Frontal cortex (tissue), 4 donors: ENCODE results near the gene RPL27. TPM values are rescaled to one million over a fixed set of nuclear protein-coding genes. Genes with fewer than 3 reads are reported as not detected.
"Not testable (repeated sequence)": the region's sequence is repeated elsewhere in the genome, so short reads cannot be mapped to it uniquely, and the experiment has no call there.

Experiments used
- DNase-seq, 2 donors: peaks; one replicate each; pipeline ENCODE4 v3.0.0; 2012; ENCODE audit warnings: low spot score in 2 of 2
- FAIRE-seq: peaks from 2 replicates; lab custom pipeline; 2012; peaks lifted over from hg19 to GRCh38; lab: Jason Lieb, UNC
- total RNA-seq: library from RNA; depleted of rRNA; stranded (reverse); fragments of >200 nt; gene quantifications from one replicate; pipeline ENCODE4 v1.2.3, GENCODE V29; 2014
- donor health status: control.
- donor health status: control.
- donor health status: control.

The RPL27 gene
- total RNA-seq = 1,220 TPM

DNA sequence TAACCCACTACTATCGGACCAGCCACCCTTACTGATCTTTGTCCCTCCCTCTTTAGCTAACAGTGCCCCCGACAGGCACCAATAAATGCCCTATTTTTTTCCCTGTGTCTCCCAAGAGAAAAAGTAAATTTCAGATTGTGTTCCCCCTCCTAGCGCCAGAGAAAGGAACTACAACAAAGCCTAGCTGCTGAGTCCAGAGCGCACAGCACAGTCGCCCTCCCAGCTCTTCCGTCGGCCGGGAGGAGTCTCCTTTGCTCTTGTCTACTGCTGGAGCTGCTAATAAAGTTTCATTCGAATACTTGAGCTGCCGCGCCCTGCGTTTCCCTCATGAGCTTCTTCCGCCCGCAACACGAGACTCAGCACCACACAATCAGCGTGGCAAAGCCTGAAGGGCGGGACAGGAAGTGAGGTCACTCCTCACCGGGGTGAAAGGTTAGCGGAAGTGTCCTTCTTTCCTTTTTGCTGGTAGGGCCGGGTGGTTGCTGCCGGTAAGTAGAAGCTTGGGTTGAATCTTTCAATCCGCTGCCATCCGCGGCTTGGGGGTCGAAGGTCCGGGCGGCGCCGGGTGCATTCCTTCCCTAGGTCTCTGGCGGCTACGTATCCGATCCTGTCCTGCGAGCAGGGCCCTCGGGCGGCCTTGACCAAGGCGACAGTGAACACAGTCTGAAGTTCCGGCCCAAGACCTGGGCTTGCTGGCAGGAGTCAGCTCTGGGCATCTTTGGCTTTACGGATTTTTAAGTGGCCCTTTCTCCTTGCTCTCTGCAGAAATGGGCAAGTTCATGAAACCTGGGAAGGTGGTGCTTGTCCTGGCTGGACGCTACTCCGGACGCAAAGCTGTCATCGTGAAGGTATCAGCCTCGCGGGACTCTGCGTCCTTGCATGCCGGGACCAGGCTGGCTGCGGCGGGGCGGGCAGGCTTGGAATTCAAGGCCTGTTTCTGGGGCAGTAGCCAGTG, at the start of gene RPL27:
Gene RPL27 (plus strand): TSS at position 436 of the 955 bp plus-strand sequence. CDS start 332 bp downstream, at position 768.
- FAIRE-seq (peak; percentile 96), DNase-seq (peak; percentile 84 to 95)

DNA sequence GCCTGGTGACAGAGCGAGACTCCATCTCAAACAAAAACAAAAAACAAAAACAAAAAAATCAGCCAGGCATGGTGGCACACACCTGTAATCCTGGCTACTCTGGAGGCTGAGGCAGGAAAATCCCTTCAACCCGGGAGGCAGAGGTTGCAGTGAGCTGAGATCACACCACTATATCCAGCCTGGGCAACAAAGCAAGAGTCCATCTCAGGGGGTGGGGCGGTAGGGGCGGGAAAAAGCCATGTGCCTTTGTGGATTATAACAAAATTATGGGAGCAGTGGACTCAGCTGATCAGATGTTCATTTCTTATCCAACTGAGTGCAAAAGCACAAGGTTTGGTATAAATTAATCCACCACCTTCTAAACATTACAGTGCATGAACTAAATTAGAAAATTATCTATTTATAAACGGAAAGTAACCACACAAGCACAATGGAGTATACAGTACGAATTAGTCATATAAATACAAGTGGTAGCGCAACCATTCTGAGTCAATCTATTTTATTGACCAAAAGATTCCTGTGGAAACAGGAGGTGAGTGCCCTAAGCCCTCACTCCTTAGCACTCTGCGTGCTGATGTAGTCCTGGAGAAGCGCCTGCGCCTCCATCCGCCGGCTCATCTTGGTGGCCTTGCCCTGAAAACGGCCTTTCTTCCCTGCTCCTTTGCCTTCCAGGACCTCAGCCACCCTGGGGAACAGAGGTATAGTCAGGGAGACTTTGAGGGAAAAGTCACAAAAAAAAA, 48.0 kb upstream of the RPL27 start:
- DNase-seq (no peak), FAIRE-seq (no peak)

DNA sequence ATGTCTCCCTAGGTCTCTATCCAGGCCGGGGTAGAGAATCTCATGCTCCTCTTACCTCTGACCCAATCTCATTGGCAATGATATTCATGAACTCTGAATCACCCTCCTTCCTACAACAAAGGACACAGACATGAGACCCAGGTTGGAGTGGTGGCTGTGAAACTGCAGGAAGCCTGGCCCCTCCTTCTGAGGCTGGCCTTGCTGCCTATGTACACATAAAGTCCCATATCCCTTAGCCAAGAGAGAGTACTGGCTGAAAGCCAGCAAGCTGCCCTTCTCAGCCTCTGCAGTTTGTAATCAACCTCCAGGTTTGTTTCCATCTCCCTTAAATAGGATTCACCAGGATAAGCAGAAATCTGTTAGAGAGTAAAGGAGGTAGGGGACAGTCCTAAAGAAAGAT, 44.5 kb upstream of the RPL27 start:
- no peak for DNase-seq
- FAIRE-seq = no peak

DNA sequence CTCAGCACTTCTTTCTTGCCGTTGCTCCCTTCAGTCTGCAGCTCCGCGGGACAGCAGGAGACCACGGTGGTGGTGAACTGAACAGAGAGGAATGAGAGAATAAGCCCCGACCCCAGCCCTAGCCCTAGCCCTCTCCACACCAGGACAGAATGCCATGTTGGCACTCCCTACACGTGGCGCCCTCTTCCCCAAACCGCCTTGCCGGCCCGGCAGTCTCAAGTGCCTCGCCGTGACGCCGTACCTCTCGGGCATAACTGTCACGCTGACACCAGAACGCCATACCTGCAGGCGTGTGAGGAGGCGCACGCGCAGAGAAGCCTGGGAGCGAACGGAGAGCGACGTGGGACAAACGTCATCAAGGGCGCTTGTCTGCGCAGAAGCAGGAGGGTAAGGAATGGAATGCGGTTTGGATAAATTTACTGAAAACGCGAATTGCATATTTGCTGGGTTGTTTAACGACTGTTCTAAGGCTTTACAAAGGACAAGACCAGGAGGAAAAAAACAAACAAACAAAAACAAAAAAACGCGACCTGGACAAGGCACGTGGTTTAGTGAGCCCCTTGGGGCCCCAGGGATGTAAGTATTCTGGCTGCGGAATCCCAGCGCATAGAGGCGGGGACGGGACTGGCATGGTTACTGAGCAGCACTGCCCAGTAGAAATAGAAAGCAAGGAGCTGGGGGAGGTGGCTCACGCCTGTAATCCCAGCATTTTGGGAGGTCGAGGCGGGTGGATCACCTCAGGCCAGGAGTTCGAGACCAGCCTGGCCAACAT, 33.9 kb upstream of the RPL27 start, which contains the start of gene AARSD1:
Gene AARSD1 (minus strand): TSS at position 294 of the 772 bp plus-strand sequence. CDS start 14 bp downstream, at position 280.
- DNase-seq (peak; percentile 73 to 83), FAIRE-seq (no peak)

DNA sequence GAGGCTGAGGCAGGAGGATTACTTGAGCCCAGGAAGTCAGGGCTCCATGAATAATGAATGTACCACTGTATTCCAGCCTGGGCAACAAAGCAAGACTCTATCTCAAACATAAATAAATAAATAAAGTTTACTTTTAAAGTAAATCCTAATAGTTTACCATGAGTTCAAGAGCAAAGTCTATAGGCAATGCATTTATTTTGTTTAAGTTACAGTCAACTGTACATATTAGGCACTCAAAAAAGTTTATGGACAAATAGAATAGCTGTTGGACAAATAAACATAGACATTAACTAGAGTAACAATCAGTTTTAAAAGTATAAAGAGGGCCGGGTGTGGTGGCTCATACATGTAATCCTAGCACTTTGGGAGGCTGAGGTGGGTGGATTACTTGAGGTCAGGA, 30.3 kb upstream of the RPL27 start:
- no peak for FAIRE-seq
- DNase-seq = no peak

DNA sequence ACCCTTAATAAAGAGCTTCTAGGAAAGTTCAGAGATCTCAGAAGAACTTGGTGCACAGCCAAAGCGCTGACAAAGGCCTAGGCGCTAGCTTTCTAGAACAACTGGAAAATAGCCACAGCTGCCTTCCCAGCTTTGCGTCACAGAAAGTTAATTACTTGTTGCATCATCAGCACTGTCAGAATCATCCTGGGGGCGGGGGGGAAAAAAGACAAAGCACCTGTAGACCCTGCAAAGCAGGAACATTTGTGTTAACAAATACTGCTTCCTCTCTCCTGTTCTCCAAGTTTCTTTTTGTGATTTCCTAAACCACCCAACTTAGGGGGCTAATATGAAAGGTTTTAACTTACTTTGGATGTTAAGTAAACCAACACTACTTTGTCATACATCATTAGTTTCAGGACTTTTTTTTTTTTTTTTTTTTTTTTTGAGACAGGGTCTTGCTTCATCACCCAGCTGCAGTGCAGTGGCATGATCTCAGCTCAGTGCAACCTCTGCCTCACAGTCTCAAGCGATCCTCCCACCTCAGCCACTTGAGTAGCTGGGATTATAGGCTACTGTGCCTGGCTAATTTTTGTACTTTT, 29.1 kb upstream of the RPL27 start:
- no peak for FAIRE-seq

DNA sequence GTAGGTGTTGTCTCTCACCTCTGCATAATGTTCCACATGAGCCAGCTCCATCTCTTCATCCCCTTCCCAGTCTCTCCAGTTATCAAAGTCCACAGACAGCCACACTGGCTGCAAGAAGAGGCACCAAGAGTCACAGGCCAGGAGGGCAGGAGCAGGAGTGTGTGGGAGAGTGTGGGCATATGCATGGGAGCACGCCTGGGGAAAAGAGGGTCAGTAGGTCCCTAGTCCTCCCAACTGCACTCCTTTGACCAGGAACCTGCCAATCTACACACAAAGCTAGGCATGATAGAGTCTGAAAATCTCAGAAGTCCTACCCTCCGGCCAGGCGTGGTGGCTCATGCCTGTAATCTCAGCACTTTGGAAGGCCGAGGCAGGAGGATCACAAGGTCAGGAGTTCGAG, 26.6 kb upstream of the RPL27 start:
- FAIRE-seq (no peak), DNase-seq (no peak)

More for the DNA sequence above, 29.1 kb upstream of the RPL27 start:
- no peak for DNase-seq

DNA sequence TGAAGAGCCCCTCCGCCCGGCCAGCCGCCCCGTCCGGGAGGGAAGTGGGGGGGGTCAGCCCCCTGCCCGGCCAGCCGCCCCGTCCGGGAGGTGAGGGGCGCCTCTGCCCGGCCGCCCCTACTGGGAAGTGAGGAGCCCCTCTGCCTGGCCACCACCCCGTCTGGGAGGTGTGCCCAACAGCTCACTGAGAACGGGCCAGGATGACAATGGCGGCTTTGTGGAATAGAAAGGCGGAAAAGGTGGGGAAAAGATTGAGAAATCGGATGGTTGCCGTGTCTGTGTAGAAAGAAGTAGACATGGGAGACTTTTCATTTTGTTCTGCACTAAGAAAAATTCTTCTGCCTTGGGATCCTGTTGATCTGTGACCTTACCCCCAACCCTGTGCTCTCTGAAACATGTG, 24.9 kb upstream of the RPL27 start:
- FAIRE-seq = not testable (repeated sequence)

DNA sequence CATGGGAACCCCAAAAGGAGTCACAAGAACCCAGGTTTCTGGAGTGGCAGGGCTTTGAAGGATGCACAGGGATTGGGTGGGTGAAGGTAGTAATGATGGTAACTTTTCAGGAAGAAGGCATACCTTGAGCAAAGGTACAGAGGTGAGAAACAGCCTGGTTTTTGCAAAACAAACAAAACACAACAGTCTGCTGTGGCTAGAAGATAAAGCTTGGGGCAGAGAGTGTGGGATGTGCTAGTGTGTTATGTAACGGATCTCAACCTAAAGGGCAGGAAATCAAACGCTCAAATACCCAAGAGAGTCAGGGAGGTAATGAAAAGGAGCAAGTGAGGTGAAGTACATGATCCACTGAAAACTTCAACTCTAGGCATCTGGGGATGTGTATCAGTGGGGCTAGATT, 23.0 kb upstream of the RPL27 start:
- DNase-seq (no peak), FAIRE-seq (no peak)

More for the DNA sequence above, 24.9 kb upstream of the RPL27 start:
- not testable (repeated sequence) for DNase-seq

DNA sequence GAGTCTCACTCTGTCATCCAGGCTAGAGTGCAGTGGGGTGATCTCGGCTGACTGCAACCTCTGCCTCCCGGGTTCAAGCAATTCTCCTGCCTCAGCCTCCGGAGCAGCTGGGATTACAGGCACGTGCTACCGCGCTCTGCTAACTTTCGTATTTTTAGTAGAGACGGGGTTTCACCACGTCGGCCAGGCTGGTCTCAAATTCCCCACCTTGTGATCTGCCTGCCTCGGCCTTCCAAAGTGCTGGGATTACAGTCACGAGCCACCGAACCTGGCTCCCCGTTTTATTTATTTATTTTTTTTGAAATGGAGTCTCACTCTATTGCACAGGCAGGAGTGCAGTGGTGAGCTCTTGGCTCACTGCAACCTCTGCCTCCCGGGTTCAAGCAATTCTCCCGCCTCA, 22.5 kb upstream of the RPL27 start:
- FAIRE-seq = not testable (repeated sequence)

DNA sequence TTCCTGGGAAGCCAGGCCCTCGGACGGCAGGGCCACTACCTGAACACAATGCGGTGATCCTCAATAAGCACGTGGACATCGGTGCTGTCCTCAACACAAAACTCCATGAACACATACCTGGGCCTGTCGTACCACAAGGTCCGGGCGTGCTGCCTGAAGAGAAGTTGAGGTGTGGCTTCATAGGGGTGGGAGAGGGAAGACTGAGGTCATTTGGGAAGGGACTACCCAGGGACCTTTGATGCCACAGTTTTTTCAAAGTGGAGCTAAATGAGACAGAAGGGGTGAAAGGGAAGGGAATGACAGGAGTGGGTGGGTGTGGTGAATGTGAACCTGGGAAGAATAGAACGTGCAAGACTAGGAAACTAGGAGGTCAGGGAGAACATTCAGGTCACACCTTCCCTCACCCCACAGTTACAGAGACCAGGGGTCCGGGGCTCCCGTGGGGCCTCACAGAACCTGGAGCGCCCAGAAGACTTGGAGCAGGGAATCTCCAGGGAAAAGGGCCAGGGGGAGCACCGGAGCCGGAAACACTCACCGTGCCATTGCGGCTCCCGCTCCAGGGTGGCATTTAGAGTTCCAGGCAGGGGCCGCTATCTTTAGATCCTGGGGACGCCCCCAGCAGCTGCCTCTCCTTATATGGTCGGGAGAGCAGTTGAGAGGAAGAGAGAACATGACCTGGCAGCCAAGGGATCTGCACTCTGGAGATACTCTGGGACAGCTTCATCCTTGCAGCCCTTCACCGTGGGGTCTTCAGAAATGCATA, 18.5 kb upstream of the RPL27 start, which contains the start of gene PTGES3L:
Gene PTGES3L (minus strand): TSS at position 570 of the 763 bp plus-strand sequence. CDS start 27 bp downstream, at position 543.
- no peak for FAIRE-seq
- DNase-seq = peak; percentile 59 to 71

More for the DNA sequence above, 22.5 kb upstream of the RPL27 start:
- not testable (repeated sequence) for DNase-seq

DNA sequence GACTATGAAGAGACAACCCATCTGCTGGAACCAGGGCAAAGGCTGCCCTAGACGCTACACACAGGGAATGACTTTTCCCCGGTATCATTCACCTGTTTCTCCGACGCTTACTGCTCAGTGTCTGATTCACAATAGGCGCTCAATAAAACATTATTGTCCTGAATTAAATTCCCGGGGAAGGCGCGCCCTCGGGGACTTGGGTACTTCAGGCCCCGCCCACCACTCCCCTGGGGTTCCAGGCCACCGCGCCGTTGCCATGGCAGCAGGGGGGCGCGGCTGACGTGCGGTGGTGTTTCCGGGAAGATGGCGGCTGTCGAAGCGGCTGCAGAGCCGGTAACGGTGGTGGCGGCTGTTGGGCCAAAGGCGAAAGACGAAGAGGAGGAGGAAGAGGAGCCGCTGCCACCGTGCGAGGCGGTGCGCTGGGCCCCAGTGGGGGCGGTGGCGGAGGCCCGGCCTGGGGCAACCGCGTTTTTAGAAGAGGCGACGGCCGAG, 17.9 kb upstream of the RPL27 start, which contains the start of gene RUNDC1:
Gene RUNDC1 (plus strand): TSS at position 292 of the 492 bp plus-strand sequence. CDS start 12 bp downstream, at position 304.
- peak; percentile 96 to 97 for DNase-seq
- FAIRE-seq = no peak

DNA sequence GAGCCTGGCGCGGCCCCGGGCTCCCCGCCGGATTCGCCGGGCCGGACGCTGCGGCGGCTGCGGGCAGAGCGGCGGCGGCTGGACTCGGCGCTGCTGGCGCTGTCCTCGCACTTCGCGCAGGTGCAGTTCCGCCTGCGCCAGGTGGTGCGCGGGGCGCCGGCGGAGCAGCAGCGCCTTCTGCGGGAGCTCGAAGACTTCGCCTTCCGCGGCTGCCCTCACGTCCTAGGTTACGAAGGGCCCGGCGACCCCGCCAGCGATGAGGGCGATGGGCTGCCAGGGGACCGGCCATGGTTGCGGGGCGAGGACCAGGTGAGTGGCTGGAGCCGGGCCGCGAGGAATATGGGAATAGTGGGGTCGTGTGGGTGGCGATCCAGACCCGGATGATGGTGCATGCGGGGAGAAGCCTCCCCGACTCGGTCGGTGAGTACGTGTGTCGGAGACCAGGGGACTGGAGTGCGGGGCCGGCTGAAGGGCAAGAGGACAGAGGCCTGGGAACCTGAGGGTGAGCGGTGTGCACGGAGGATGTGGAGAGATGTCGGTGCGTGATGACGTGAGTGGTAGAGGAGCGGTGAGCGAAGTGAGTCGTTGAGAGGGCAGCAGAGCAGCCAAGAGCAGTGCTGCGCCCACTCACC, 17.3 kb upstream of the RPL27 start:
- DNase-seq = peak in 1 of 2 donors; percentile 53
- no peak for FAIRE-seq

DNA sequence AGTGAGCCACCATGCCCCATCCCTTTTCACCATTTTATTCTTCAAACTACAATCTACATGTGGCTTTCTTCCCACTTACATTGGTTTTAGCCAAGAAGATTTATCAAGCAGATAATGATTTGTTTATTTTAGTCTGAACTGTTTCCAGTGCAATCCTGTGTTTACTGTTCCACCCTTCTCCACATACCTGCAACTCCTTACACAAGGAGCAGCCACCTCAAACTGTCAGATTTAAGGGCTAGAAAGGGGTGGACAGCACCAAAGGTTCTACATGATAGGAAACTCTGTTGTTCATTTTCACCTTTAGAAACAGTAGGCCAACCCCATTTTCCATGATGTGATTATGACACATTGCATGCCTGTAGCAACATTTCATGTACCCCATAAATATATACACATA, 16.0 kb upstream of the RPL27 start:
- no peak for DNase-seq
- no peak for FAIRE-seq

DNA sequence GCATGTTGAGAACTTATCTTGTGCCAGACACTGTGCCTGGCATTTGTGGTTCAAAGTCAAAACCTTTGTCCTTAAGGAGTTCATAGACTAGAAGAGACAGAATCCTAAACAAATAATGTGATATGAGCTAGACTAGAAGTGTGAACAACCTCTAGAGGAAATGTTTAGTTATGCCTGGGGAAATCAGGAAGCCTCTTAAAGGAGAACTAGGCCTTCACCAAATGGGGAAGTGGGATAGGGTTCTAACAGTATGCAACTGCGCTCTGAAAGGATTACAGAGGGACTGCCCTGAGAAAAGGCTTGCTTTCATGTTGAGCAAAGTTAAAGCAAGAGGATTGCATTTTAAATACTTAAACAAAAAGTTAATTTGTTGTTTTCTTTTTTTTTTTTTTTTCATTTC, 13.0 kb upstream of the RPL27 start:
- no peak for DNase-seq
- FAIRE-seq = no peak

DNA sequence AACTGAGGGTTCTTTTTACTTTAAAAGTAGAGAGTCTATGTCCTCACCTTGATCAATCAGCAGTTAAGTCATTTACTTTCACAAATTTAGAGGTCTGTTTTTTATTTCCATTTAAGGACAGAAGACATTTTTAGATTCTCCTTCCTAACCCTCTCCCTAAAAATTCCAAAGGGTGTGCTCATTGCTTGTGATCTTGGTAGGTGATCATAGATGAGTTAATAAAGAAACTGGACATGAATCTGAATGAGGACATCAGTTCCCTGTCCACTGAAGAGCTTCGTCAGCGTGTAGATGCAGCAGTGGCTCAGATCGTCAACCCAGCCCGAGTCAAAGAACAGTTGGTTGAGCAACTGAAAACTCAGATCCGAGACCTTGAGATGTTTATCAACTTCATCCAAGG, 9.1 kb upstream of the RPL27 start:
- no peak for FAIRE-seq
- DNase-seq = no peak

DNA sequence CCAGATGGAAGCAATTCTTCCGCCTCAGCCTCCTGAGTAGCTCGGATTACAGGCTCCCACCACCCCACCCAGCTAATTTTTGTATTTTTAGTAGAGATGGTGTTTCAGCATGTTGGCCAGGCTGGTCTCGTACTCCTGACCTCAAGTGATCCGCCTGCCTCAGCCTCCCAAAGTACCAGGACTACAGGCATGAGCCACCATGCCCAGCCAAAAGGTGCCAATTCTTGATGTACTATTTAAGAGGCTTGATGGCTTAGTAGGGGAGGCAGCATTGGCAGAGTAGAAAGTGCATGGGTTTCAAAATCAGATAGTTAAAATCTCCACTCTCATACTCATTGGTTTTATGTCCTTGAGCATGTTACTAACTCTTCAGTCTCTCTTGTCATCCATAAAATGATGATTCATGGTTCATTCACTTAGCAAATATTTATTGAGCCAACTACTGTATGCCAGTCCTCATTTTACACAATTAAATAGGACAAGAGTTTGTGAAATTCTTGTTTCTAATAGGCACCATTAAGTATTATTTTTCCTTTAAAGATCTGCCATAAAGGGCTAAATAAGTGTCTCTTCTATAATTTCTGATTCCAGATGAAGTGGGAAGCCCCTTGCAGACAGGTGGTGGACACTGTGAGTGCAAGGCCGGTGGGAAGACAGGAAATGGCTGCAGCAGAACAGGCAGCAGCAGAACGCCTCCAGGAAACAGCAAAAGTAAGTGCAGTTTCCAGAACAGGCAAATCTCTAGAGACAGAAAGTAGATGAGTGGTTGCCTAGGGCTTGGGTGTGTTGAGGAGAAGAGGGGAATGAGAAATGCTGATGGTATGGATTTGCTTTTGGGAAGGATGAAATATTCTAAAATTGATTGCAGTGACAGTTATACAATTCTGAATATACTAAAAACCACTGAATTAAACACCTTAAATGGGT, 8.2 kb upstream of the RPL27 start:
- FAIRE-seq = no peak
- DNase-seq = no peak
